CD4-positive, alpha-beta T cell (primary cell): ENCODE measurements around the gene PCED1B. TPM values are rescaled to one million over a fixed set of nuclear protein-coding genes. Genes with fewer than 3 reads are reported as not detected.

ENCODE experiments used
- ATAC-seq: fragments of 200-7000 bp; cut with Tn5 transposase; one replicate; pipeline ENCODE4 v1.10.0; 2022; ENCODE audit warnings: mild to moderate bottlenecking; ENCODE audit not compliant: poor library complexity
- CTCF ChIA-PET: fragments of 350-600 bp; sonication (Branson Sonifier 250); formaldehyde crosslinking; loops from one replicate; lab custom pipeline; 2021; ENCODE audit warnings: antibody characterized with exemption, inconsistent platforms; lab: Charles Lee
- POLR2A ChIA-PET: fragments of 350-600 bp; sonication (Branson Sonifier 250); formaldehyde crosslinking; loops from one replicate; lab custom pipeline; 2021; ENCODE audit warnings: antibody characterized with exemption, inconsistent platforms; lab: Charles Lee
- DNase-seq, 14 experiments: peaks; one replicate each; pipeline ENCODE4 v3.0.0-alpha.2; 2013 to 2020; ENCODE audit warnings: mixed read lengths in 2 of 14
- H3K27ac ChIP-seq, 2 donors: one replicate each; pipeline versions ENCODE4 v1.5.1 to v1.7.0; 2013; ENCODE audit warnings: low read length in 2 of 2, low read depth in 1 of 2, mild to moderate bottlenecking in 1 of 2
- H3K27me3 ChIP-seq, 2 experiments: 1 replicate in 1 of 2; 2 replicates in 1 of 2; pipeline versions ENCODE4 v1.6.1 to v1.7.0; 2013; ENCODE audit warnings: low read length in 2 of 2, control low read depth in 1 of 2, mild to moderate bottlenecking in 1 of 2, moderate library complexity in 1 of 2; ENCODE audit not compliant: insufficient read depth in 2 of 2, control insufficient read depth in 1 of 2
- H3K36me3 ChIP-seq: one replicate; pipeline ENCODE4 v1.6.1; 2013; ENCODE audit warnings: low read length, control low read depth; ENCODE audit not compliant: insufficient read depth
- H3K4me1 ChIP-seq: one replicate; pipeline ENCODE4 v1.6.1; 2013; ENCODE audit warnings: low read length, control low read depth; ENCODE audit not compliant: insufficient read depth
- H3K4me3 ChIP-seq: one replicate; pipeline ENCODE4 v1.5.1; 2013; ENCODE audit warnings: mild to moderate bottlenecking, low read length, moderate library complexity
- H3K9me3 ChIP-seq, 2 experiments: 1 replicate in 1 of 2; 2 replicates in 1 of 2; pipeline versions ENCODE4 v1.6.1 to v1.7.0; 2013; ENCODE audit warnings: low read length in 2 of 2, mild to moderate bottlenecking in 2 of 2, control low read depth in 1 of 2, moderate library complexity in 1 of 2; ENCODE audit not compliant: control insufficient read depth in 1 of 2, insufficient read depth in 1 of 2
- H3K27ac Mint-ChIP-seq: one replicate; pipeline ENCODE4 v1.8.0; 2020; ENCODE audit warnings: mixed read lengths
- H3K27me3 Mint-ChIP-seq: one replicate; pipeline ENCODE4 v1.8.0; 2021; ENCODE audit warnings: mixed read lengths
- H3K36me3 Mint-ChIP-seq: one replicate; pipeline ENCODE4 v1.8.0; 2021; ENCODE audit warnings: low read depth, mixed read lengths
- H3K4me1 Mint-ChIP-seq: one replicate; pipeline ENCODE4 v1.8.0; 2021; ENCODE audit warnings: low read depth, mixed read lengths
- H3K4me3 Mint-ChIP-seq: one replicate; pipeline ENCODE4 v1.8.0; 2020; ENCODE audit warnings: mild to moderate bottlenecking, mixed read lengths
- H3K9me3 Mint-ChIP-seq: one replicate; pipeline ENCODE4 v1.8.0; 2020; ENCODE audit warnings: mixed read lengths
- intact Hi-C, 2 experiments: fragments of 100-400 bp; cut with DNase I in 1 of 2; cut with micrococcal nuclease in 1 of 2; formaldehyde crosslinking; loops; one replicate each; pipeline versions ENCODE4 v1.15.1 to v1.9.0; 2023 to 2025; cut with DNase I, micrococcal nuclease
- total RNA-seq, 174 experiments: library from RNA in 2 of 174; stranded (reverse) in 2 of 174; gene quantifications; one replicate each; pipeline ENCODE4 v1.2.3 and lab custom pipeline; 2021 to 2026
- TF ChIP-seq, protein P1 (sequence below): fragments of 200-600 bp; IDR thresholded peaks from one replicate; pipeline ENCODE4 v1.8.0; 2022; ENCODE audit warnings: antibody characterized with exemption, mild to moderate bottlenecking

The PCED1B gene
- total RNA-seq, 2 experiments from 2014 or later, result 18.7 to 20.0 TPM

DNA sequence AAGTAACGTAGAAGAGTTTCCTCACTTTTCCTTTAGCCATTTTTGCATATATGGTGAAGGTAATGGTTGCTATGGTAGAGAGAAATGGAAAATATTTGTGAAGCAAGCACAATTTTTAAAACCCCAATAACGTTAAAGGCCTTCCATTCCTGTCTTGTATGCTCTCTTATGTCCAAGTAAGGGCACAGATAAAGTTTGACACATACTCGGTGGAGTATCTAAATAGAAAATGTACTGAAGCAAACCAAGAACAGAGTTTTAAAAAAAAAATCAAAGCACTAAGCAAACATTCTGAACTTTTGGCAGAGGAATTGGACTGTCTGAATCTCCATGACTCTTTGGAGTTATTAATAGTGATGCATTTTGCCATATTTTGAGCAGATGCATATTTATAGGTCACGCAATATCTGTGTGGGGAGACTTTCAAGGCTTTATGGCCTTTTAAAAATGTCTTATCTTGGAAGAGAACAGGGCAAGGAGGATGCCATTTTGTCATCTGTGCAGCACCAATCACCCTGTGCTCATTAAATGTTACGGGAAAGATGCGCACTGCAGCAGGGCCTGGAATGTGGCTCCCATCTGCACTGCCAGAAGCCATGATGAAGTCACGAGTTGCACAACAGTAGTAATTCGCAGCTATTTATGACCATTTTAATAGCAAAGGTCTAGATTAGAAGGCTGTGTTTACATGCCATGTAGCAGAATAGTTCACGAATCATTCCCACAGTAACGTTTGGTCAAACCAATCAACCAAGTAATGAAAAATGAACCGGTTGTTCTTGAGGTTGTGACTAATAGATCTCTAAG, 23.6 kb downstream of the PCED1B start:
- peaks cover 35% of the 10 kb centered on the region for H3K36me3 Mint-ChIP-seq
- Histone ChIP-seq H3K9me3 (no peaks in the 10 kb centered on the region), H3K36me3 (peaks cover 2% of the 10 kb centered on the region), H3K27me3 (no peaks in the 10 kb centered on the region), H3K27ac (no peak overlapping the region), H3K4me3 (no peak overlapping the region), H3K4me1 (no peaks in the 10 kb centered on the region)
- ChIA-PET POLR2A (no interaction called here), CTCF (no interaction called here)
- no peaks in the 10 kb centered on the region for H3K27me3 Mint-ChIP-seq
- peaks cover 9% of the 10 kb centered on the region for H3K4me1 Mint-ChIP-seq
- no peaks in the 10 kb centered on the region for H3K9me3 Mint-ChIP-seq
- ATAC-seq (no peak), DNase-seq (no peak)
- intact Hi-C loops, result no loop called here
- no peak overlapping the region for H3K4me3 Mint-ChIP-seq
- TF ChIP-seq, protein P1, sequence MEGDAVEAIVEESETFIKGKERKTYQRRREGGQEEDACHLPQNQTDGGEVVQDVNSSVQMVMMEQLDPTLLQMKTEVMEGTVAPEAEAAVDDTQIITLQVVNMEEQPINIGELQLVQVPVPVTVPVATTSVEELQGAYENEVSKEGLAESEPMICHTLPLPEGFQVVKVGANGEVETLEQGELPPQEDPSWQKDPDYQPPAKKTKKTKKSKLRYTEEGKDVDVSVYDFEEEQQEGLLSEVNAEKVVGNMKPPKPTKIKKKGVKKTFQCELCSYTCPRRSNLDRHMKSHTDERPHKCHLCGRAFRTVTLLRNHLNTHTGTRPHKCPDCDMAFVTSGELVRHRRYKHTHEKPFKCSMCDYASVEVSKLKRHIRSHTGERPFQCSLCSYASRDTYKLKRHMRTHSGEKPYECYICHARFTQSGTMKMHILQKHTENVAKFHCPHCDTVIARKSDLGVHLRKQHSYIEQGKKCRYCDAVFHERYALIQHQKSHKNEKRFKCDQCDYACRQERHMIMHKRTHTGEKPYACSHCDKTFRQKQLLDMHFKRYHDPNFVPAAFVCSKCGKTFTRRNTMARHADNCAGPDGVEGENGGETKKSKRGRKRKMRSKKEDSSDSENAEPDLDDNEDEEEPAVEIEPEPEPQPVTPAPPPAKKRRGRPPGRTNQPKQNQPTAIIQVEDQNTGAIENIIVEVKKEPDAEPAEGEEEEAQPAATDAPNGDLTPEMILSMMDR, result no peak
- no peak overlapping the region for H3K27ac Mint-ChIP-seq

DNA sequence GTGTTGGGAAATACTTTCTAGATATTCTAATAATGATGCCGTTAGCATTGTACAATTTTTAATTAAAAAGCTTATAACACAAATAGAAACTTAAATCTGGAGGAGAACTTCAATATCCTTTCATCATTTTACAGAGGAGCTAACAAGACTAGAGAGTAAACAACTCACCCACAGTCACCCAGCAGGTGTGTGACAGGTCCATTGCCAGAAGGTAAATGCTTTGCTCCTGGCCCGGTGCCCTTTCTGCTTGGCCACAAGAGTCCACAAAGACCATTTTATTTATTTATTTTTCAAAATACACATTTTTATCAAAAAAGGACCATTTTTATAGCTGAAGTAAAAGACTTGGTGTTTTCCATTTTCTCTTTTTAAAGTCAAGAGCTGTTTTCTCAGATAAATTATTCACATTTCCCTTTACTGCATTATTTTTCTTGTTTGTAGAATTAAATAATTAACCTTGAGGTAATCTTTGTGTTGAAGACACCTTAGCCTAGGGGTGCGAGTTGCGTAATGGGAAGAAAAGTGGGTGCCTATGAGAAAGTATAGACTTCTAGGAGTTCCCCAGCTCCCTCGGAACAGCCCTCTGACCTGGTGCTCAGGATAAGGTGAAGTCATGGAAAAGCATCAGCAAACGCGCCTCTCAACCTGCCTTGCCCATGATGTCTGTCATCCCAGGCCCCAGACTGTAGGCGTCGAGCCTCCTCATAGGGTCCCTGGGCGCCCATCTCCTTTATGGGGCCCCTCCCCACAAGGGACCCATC, 26.7 kb downstream of the PCED1B start:
- no peak for ATAC-seq
- intact Hi-C loops, result no loop called here
- no peak overlapping the region for H3K4me3 ChIP-seq

DNA sequence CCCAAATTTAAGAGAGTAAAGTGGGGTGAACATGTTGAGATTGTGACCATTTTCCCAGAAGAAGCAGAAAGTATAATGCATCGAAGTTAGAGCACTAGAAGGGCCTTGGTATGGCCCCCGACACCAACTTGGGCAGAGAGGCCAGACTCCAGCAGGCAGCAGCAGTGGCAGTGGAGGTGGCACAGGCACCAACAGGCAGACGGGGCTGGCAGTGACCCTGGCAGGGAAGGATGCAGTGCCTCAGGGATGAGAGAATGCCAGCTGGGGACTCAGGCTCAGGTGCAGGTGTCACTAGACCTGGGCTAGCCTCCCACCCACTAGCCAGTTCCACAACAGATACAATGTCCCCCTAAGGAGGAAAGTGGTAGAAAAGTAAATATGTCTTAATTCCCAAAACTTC, 28.0 kb downstream of the PCED1B start:
- Histone ChIP-seq H3K9me3 (no peaks in the 10 kb centered on the region), H3K4me3 (no peak overlapping the region), H3K36me3 (peaks cover 9% of the 10 kb centered on the region), H3K27me3 (no peaks in the 10 kb centered on the region), H3K4me1 (peaks cover 9% of the 10 kb centered on the region), H3K27ac (no peak overlapping the region)
- no peak overlapping the region for H3K4me3 Mint-ChIP-seq
- ATAC-seq (no peak), DNase-seq (no peak)
- no peaks in the 10 kb centered on the region for H3K27me3 Mint-ChIP-seq
- CTCF ChIA-PET, result no interaction called here
- peaks cover 71% of the 10 kb centered on the region for H3K36me3 Mint-ChIP-seq
- intact Hi-C loops, result no loop called here
- TF ChIP-seq, protein P1, result no peak
- H3K4me1 Mint-ChIP-seq, result peaks cover 44% of the 10 kb centered on the region
- no peak overlapping the region for H3K27ac Mint-ChIP-seq
- H3K9me3 Mint-ChIP-seq, result no peaks in the 10 kb centered on the region
- POLR2A ChIA-PET, result no interaction called here

More for the DNA sequence above, 26.7 kb downstream of the PCED1B start:
- TF ChIP-seq, protein P1, result no peak
- peaks cover 9% of the 10 kb centered on the region for H3K36me3 ChIP-seq
- H3K27ac ChIP-seq, result no peak overlapping the region
- Mint-ChIP-seq H3K9me3 (no peaks in the 10 kb centered on the region), H3K27ac (no peak overlapping the region), H3K36me3 (peaks cover 61% of the 10 kb centered on the region), H3K27me3 (no peaks in the 10 kb centered on the region), H3K4me3 (no peak overlapping the region), H3K4me1 (peaks cover 34% of the 10 kb centered on the region)
- ChIA-PET CTCF (interaction anchor here (0.6 to 1.2 kb wide), 2 partner anchors 14 to 97 kb away, joined by 3 read pairs; no protein-coding TSS in a partner anchor), POLR2A (no interaction called here)
- peaks cover 4% of the 10 kb centered on the region for H3K4me1 ChIP-seq
- H3K27me3 ChIP-seq, result no peaks in the 10 kb centered on the region
- no peaks in the 10 kb centered on the region for H3K9me3 ChIP-seq
- DNase-seq, result no peak
